GM23248 (cell line): Measurements from ENCODE around the gene C9orf152. TPM values are rescaled to one million over a fixed set of nuclear protein-coding genes. Genes with fewer than 3 reads are reported as not detected.

Experiments used
- DNase-seq: peaks from one replicate; pipeline ENCODE4 v3.0.0-alpha.2; 2015
- H2AFZ ChIP-seq: fragments of 200-600 bp; sonication (generic); 2 replicates; pipeline ENCODE4 v1.6.1; 2016; ENCODE audit warnings: antibody characterized with exemption
- H3F3A ChIP-seq: fragments of 200-600 bp; sonication (generic); 2 replicates; pipeline ENCODE4 v1.6.1; 2016; ENCODE audit warnings: mild to moderate bottlenecking, antibody characterized with exemption, mixed run types; ENCODE audit not compliant: insufficient read depth
- H3K27ac ChIP-seq: fragments of 200-600 bp; sonication (generic); 2 replicates; pipeline ENCODE4 v1.5.1; 2016; ENCODE audit warnings: mild to moderate bottlenecking
- H3K27me3 ChIP-seq: fragments of 200-600 bp; sonication (generic); replicated peaks from 2 replicates; pipeline ENCODE4 v1.6.1; 2016; ENCODE audit warnings: mild to moderate bottlenecking; ENCODE audit not compliant: insufficient read depth
- H3K36me3 ChIP-seq: fragments of 200-600 bp; sonication (generic); 2 replicates; pipeline ENCODE4 v1.6.1; 2016; ENCODE audit warnings: low read depth, mild to moderate bottlenecking
- H3K4me1 ChIP-seq: fragments of 200-600 bp; sonication (generic); 2 replicates; pipeline ENCODE4 v1.6.1; 2016; ENCODE audit warnings: mild to moderate bottlenecking; ENCODE audit not compliant: insufficient read depth
- H3K4me2 ChIP-seq: fragments of 200-600 bp; sonication (generic); one replicate; pipeline ENCODE4 v1.6.1; 2016; ENCODE audit warnings: mild to moderate bottlenecking; ENCODE audit not compliant: unreplicated experiment
- H3K4me3 ChIP-seq: fragments of 200-600 bp; sonication (generic); 2 replicates; pipeline ENCODE4 v1.5.1; 2016; ENCODE audit warnings: mild to moderate bottlenecking
- H3K79me2 ChIP-seq: fragments of 200-600 bp; sonication (generic); 2 replicates; pipeline ENCODE4 v1.6.1; 2016; ENCODE audit warnings: mild to moderate bottlenecking; ENCODE audit not compliant: insufficient read depth
- H3K9ac ChIP-seq: fragments of 200-600 bp; sonication (generic); 2 replicates; pipeline ENCODE4 v1.6.1; 2016; ENCODE audit warnings: mild to moderate bottlenecking
- H3K9me2 ChIP-seq: fragments of 200-600 bp; sonication (generic); 2 replicates; pipeline ENCODE4 v1.6.1; 2016; ENCODE audit warnings: mixed run types, mild to moderate bottlenecking, moderate library complexity; ENCODE audit not compliant: insufficient read depth
- H3K9me3 ChIP-seq: fragments of 200-600 bp; sonication (generic); one replicate; pipeline ENCODE4 v1.6.1; 2017; ENCODE audit warnings: low read depth
- H4K20me1 ChIP-seq: fragments of 200-600 bp; sonication (generic); 2 replicates; pipeline ENCODE4 v1.6.0; 2016; ENCODE audit not compliant: insufficient read depth
- EZH2 ChIP-seq: fragments of 200-600 bp; sonication (generic); IDR thresholded peaks from 2 replicates; pipeline ENCODE4 v1.6.1; 2018; ENCODE audit warnings: antibody characterized with exemption, mild to moderate bottlenecking; ENCODE audit not compliant: insufficient read depth, poor library complexity, severe bottlenecking
- EZH2phosphoT487 ChIP-seq: fragments of 200-600 bp; sonication (generic); IDR thresholded peaks from 2 replicates; pipeline ENCODE4 v1.6.1; 2018; ENCODE audit warnings: antibody characterized with exemption, moderate library complexity, mild to moderate bottlenecking, low read depth; ENCODE audit not compliant: insufficient read depth
- WGBS, 2 experiments: methylation state at CpG; one replicate each; pipeline ENCODE4 v1.1.6; 2015 to 2017; ENCODE audit warnings: low lambda C conversion rate in 2 of 2, low coverage in 1 of 2; ENCODE audit errors: missing lambda C conversion rate in 2 of 2; 5-methylcytosine and 5-hydroxymethylcytosine counted together
- in situ Hi-C: fragments of 300-500 bp; cut with MboI; formaldehyde crosslinking; loops from 2 replicates; pipeline ENCODE4 v1.15.0; 2020
- polyA plus RNA-seq: library from polyadenylated mRNA; unstranded; fragments of >200 nt; fragmentation: Nextera tagmentation; extraction: Ambion mirVana; gene quantifications from 2 replicates; pipeline ENCODE4 v1.2.1, GENCODE V29; 2016
- total RNA-seq: library from RNA; depleted of rRNA; stranded (reverse); fragments of >200 nt; shearing (Covaris generic); gene quantifications from 2 replicates; pipeline ENCODE4 v1.2.3, GENCODE V29; 2014

C9orf152 gene
- total and polyA plus RNA-seq, 2 experiments from 2014 or later = not detected

DNA sequence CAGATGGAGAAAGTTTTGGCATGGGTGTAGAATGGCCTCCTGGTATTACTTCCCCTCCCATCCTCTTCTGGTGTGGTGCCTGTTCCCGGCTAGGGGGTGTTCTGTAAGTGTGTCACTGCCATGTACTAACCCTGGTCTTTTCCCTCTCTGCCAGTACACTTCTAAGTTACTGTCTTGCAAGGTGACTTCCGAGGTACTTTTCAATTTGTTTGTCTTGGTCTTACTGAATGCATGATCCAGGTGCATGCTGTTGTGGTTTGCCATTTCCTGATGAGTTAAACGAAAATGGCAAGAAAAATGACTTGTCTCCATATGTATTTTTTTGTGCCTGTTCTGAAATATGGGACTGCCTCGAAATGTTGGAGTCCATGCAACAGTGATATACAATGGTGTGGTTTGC lies 46.0 kb downstream of the C9orf152 start:
- Histone ChIP-seq H3K36me3 (peaks cover 17% of the 10 kb centered on the region; the same call in 1 of the 2 replicates), H3K27ac (no peak overlapping the region), H3K79me2 (peaks cover 100% of the 10 kb centered on the region), H3K4me3 (no peak overlapping the region), H3K9me3 (no peaks in the 10 kb centered on the region), H3K27me3 (no peaks in the 10 kb centered on the region), H2AFZ (no peak overlapping the region), H4K20me1 (peaks cover 49% of the 10 kb centered on the region; the same call in 1 of the 2 replicates), H3K9me2 (no peaks in the 10 kb centered on the region), H3K4me1 (peaks cover 16% of the 10 kb centered on the region), H3K9ac (no peak overlapping the region), H3F3A (peaks cover 42% of the 10 kb centered on the region), H3K4me2 (no peak overlapping the region)
- no peak for DNase-seq
- no peak for TF ChIP-seq EZH2phosphoT487
- no peak for TF ChIP-seq EZH2
- WGBS, 2 experiments = 95 to 97% methylated on average over 4 of the region's 4 CpGs
- in situ Hi-C loops = no loop called here

- no peak for TF ChIP-seq EZH2phosphoT487
- no peak for TF ChIP-seq EZH2
- no peak overlapping the region for H3K27ac ChIP-seq
- peaks cover 53% of the 10 kb centered on the region for H3F3A ChIP-seq
- no peaks in the 10 kb centered on the region for H3K27me3 ChIP-seq
- no peak overlapping the region for H3K4me2 ChIP-seq
- no peak overlapping the region for H2AFZ ChIP-seq
- H3K9me2 ChIP-seq = no peaks in the 10 kb centered on the region
- H3K36me3 ChIP-seq = peaks cover 17% of the 10 kb centered on the region; the same call in 1 of the 2 replicates
- no peak for DNase-seq
- H3K79me2 ChIP-seq = peaks cover 100% of the 10 kb centered on the region
- WGBS, 2 experiments = 93 to 94% methylated on average over 7 of the region's 7 CpGs
- H3K4me3 ChIP-seq = no peak overlapping the region
- H3K9ac ChIP-seq = no peak overlapping the region
- H3K9me3 ChIP-seq = no peaks in the 10 kb centered on the region
- H3K4me1 ChIP-seq = peaks cover 28% of the 10 kb centered on the region
- in situ Hi-C loops = no loop called here
- peaks cover 46% of the 10 kb centered on the region; the same call in 1 of the 2 replicates for H4K20me1 ChIP-seq
These were observed 47.3 kb downstream of the C9orf152 start for GRCh38 chr9:110160685-110161084.

DNA sequence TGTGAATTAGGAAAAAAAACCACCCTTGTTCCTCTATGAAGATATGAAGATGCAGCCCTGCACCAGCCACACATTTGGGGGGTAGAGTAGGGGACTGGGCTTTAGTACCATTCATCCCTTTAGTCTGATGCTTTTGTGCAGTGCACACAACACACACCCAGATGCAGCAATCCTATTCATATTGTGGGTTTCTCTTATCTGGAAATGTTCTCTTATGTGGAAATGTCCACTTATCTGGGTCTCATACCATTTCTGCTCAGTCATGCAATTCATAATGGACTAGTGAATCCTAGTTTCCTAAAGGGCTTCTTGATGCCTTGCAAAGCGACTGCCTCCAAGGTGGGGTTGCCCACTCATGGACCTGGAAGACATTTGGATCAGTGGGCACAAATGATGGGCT lies 47.8 kb downstream of the C9orf152 start:
- H4K20me1 ChIP-seq = peaks cover 40% of the 10 kb centered on the region; the same call in 1 of the 2 replicates
- no peaks in the 10 kb centered on the region for H3K9me2 ChIP-seq
- H3K4me1 ChIP-seq = peaks cover 28% of the 10 kb centered on the region
- H3F3A ChIP-seq = peaks cover 57% of the 10 kb centered on the region
- peaks cover 100% of the 10 kb centered on the region for H3K79me2 ChIP-seq
- no peak overlapping the region for H2AFZ ChIP-seq
- TF ChIP-seq EZH2phosphoT487 (no peak), EZH2 (no peak)
- no peak overlapping the region for H3K4me2 ChIP-seq
- in situ Hi-C loops = no loop called here
- no peaks in the 10 kb centered on the region for H3K9me3 ChIP-seq
- no peak overlapping the region for H3K27ac ChIP-seq
- no peak overlapping the region for H3K4me3 ChIP-seq
- no peaks in the 10 kb centered on the region for H3K27me3 ChIP-seq
- no peak overlapping the region for H3K9ac ChIP-seq
- H3K36me3 ChIP-seq = peaks cover 17% of the 10 kb centered on the region; the same call in 1 of the 2 replicates
- 87 to 100% methylated on average over 1 of the region's 1 CpG for WGBS, 2 experiments
- DNase-seq = peak; percentile 41

DNA sequence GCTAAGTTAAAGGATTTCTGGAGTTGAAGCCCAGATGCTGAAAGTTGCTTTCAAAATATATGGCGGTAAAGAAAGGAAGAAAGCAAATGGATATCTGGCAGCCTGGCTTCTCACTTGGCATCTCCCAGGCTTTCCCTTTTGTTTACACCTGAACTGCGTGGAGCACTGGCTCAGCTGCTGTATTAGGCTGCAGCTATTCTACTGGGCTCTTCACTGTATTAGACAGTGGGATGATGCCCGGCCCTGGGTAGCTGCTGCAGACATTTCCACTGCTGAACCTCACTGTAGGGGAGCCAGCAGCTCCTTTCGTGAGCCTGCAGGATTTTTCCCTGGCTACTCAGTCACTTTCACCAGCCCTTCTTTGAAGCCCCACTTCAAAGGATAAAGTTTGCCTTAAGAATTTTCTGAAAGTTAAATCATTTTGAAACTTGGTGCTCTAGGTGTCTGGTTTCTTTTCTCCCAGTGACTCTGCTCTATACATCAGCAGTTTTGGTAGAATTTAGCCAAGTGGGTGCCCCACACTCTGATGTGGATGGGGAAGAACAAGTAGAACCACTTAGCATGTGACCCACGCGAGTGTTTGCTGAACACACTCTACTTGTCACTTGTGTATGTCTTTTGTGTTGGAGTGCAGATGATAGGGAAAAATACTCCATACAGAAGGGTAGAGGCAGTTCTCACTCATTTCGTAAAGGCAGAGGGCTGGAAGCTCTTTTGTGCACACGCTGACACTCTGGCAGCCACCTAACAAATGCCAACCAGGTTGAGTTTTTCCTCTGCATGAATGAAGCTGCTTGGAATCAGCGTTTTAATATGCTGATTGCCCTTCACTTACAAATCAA lies 49.9 kb downstream of the C9orf152 start:
- Histone ChIP-seq H3K4me3 (no peak overlapping the region), H3K79me2 (peaks cover 100% of the 10 kb centered on the region), H3K27ac (peak overlapping the region; percentile 26; the same call in 1 of the 2 replicates), H3K27me3 (no peaks in the 10 kb centered on the region), H3K4me2 (no peak overlapping the region), H3K4me1 (peaks cover 40% of the 10 kb centered on the region), H3K9me3 (no peaks in the 10 kb centered on the region), H3K36me3 (peaks cover 17% of the 10 kb centered on the region; the same call in 1 of the 2 replicates), H2AFZ (no peak overlapping the region), H3K9me2 (no peaks in the 10 kb centered on the region), H4K20me1 (peaks cover 37% of the 10 kb centered on the region), H3F3A (peaks cover 67% of the 10 kb centered on the region), H3K9ac (no peak overlapping the region)
- TF ChIP-seq EZH2 (no peak), EZH2phosphoT487 (no peak)
- WGBS, 2 experiments = 96 to 98% methylated on average over 9 of the region's 9 CpGs
- in situ Hi-C loops = loop anchor here (10.0 kb wide), 1 partner anchor 253 kb away; no protein-coding TSS in a partner anchor
- no peak for DNase-seq
